Germinal center (tissue), 1 donor: ENCODE measurements around the gene LYRM4.

Experiments
- DNase-seq: peaks from one replicate; pipeline ENCODE4 v3.0.0; 2012; ENCODE audit warnings: mixed read lengths, low spot score

LYRM4 gene

GRCh38 chr6:5260661-5261544 lies at the start of gene LYRM4, which contains the start of gene FARS2:
TSS of gene LYRM4 (minus strand) at chr6:5260950. CDS start at chr6:5260733, 217 bp downstream.
TSS of gene FARS2 (plus strand) at chr6:5261513.
- peak; percentile 94 for DNase-seq

- DNase-seq, result no peak
Observed at GRCh38 chr6:5308066-5308465, 47.3 kb upstream of the LYRM4 start.

GRCh38 chr6:5307058-5307457 lies 46.3 kb upstream of the LYRM4 start:
- no peak for DNase-seq

- DNase-seq, result no peak
Observed at GRCh38 chr6:5305968-5306626, 45.3 kb upstream of the LYRM4 start.

GRCh38 chr6:5303682-5304081 lies 42.9 kb upstream of the LYRM4 start:
- DNase-seq, result no peak

- peak; percentile 80 for DNase-seq
Observed at GRCh38 chr6:5302995-5303622, 42.4 kb upstream of the LYRM4 start.

GRCh38 chr6:5302220-5302946 lies 41.6 kb upstream of the LYRM4 start:
- DNase-seq, result peak; percentile 37

- DNase-seq, result no peak
Observed at GRCh38 chr6:5300206-5300764, 39.5 kb upstream of the LYRM4 start.

- DNase-seq, result no peak
Observed at GRCh38 chr6:5295623-5296022, 34.9 kb upstream of the LYRM4 start.

- no peak for DNase-seq
Observed at GRCh38 chr6:5294392-5295211, 33.9 kb upstream of the LYRM4 start.

GRCh38 chr6:5293692-5294091 lies 32.9 kb upstream of the LYRM4 start:
- DNase-seq, result no peak

GRCh38 chr6:5292154-5292553 lies 31.4 kb upstream of the LYRM4 start:
- no peak for DNase-seq

- DNase-seq, result peak; percentile 56
Observed at GRCh38 chr6:5290500-5290899, 29.8 kb upstream of the LYRM4 start.

- no peak for DNase-seq
Observed at GRCh38 chr6:5290097-5290496, 29.3 kb upstream of the LYRM4 start.

GRCh38 chr6:5287966-5288297 lies 27.2 kb upstream of the LYRM4 start:
- DNase-seq, result no peak

GRCh38 chr6:5287205-5287965 lies 26.6 kb upstream of the LYRM4 start:
- no peak for DNase-seq

GRCh38 chr6:5286780-5287179 lies 26.0 kb upstream of the LYRM4 start:
- DNase-seq, result no peak

- no peak for DNase-seq
Observed at GRCh38 chr6:5285526-5285925, 24.8 kb upstream of the LYRM4 start.

GRCh38 chr6:5285081-5285480 lies 24.3 kb upstream of the LYRM4 start:
- no peak for DNase-seq

GRCh38 chr6:5282191-5282623 lies 21.5 kb upstream of the LYRM4 start:
- no peak for DNase-seq
